Epithelial cell of prostate (primary cell): ENCODE data around the gene RPS10.

Source experiments
- DNase-seq: peaks from one replicate; pipeline ENCODE4 v3.0.0-alpha.2; 2011; ENCODE audit warnings: low read depth, low spot score
- H3K27ac ChIP-seq: fragments of 450-650 bp; 2 replicates; pipeline ENCODE4 v1.5.1; 2017; ENCODE audit warnings: mild to moderate bottlenecking

The RPS10 gene

DNA sequence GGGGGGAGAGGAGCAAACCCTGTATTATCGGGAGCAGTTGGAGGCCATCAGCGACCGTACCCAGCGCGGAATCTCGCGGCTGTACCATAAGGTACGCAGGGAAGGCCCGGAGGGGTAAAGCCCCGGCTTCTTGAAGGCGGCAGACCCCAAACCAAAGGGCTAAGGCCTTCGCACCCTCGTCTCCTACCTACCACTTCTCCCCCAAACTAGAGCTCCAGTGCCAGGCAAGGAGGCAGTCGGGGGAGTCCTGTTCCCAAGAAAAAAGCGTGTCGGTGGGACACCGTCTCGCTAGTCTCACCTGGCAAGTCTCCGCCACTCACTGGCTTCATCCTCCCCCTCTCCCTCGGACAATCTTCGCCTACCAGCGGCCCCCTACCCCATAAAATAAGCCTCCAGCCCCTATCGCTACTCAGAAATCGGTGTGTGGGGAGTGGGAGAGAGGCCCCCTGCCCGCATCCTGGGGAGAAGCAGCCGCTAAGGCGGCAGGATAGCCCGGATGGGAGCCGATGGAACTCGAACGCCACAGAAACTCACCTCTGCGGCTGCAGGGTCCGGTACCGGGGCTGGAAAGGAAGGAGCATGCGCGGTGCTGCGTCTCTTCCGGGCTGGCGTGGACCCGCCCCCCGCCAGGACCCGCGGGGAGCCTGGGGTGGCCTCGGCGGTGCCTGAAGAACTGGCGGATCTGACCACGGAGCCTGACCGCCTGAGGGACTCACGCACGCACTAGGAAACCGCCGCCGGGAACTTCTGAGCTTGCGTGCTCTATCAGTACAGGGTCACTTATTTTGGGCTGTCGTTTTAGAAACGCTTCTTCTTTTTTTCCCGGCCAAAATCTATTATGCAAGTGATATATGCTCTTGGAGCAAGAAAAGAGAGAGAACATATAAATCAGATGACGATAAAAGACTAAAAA lies at the start of gene RPS10:
RPS10 (minus strand) TSS at position 572 of the 913 bp plus-strand sequence. CDS start 848 bp downstream, outside the sequence.
- H3K27ac ChIP-seq: peak within 1 kb of the TSS; percentile 81
- peak; percentile 54 for DNase-seq

DNA sequence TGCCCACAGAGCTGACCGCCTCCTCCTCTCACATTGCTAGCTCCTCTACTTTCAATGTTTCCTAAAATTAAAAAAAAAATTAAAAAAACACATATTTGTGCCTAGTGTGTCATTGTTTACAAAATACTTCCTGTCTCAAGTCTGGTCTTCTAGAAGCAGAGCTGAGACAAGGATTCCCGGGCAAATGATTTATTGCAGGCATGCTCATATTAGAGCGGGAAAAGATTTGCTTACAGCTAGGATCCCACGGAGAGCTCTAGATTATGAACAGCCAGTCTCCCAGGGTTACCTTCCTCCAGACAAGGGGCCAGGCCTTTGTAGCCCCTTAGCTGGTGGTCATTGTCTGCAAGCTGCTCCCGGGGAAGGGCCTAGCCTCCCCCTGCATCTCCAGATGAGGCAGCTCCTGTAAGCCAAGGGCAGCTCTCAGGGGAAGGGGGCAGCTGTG lies 49.4 kb upstream of the RPS10 start:
- H3K27ac ChIP-seq: no peak overlapping the region
- DNase-seq: no peak

DNA sequence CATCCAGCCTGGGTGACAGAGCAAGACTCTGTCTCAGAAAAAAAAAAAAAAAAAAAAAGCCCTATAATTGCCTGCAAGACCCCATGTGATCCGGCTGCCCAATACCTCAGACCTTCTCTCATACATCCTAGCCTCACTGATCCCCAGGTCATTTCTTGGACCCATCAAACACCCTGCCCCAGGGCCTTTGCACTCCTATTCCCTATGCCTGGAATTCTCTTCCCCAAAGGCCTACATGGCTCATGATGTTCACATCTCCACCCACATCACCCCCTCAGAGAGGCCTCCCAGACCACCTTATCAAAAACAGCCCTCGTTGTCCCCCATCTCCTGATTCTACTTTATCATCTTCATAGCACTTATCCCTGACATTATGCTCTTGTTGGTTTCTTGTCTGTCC lies 48.9 kb upstream of the RPS10 start:
- DNase-seq: no peak
- H3K27ac ChIP-seq: no peak overlapping the region

GRCh38 chr6:34473967-34474366 lies 48.1 kb upstream of the RPS10 start:
- H3K27ac ChIP-seq: no peak overlapping the region
- no peak for DNase-seq

DNA sequence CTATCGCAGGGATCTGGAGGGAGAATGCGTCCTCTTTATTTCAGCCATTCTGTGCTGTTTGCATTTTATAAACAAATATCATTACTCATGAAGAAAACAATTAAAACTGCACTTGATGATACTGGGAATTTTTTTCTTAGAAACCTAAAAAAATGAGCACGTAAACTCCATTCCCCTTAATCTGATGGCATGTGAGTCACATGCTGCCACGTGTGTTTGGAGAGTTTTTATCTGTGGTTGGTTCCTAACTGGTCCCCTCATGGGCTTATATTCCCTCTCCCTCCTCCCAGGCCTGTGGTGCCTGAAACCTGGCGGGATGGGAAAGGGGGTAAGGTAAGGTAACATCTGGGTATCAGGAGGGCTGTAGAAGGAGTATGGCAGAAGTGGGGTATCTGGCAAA lies 46.6 kb upstream of the RPS10 start:
- no peak overlapping the region for H3K27ac ChIP-seq
- no peak for DNase-seq

DNA sequence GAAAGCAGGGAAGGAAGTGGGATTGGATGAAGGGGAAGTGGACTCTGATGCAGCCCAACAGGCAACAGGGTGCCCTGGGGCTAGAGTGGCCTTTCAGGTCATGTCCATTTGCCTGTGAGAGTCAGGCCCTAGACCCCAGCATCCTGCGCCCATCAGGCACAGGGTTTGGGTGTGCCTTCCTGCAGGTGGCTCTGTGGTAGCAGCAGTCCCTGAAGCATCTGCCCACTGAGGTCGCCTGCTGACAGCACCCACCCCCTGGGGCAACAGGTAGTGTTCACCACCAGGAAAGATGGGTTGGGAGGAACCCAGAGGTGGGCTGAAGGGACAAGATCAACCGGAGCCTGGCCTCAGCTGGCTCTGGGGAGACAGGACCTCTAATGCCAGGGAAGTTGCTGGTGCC lies 43.6 kb upstream of the RPS10 start:
- no peak overlapping the region for H3K27ac ChIP-seq
- no peak for DNase-seq

DNA sequence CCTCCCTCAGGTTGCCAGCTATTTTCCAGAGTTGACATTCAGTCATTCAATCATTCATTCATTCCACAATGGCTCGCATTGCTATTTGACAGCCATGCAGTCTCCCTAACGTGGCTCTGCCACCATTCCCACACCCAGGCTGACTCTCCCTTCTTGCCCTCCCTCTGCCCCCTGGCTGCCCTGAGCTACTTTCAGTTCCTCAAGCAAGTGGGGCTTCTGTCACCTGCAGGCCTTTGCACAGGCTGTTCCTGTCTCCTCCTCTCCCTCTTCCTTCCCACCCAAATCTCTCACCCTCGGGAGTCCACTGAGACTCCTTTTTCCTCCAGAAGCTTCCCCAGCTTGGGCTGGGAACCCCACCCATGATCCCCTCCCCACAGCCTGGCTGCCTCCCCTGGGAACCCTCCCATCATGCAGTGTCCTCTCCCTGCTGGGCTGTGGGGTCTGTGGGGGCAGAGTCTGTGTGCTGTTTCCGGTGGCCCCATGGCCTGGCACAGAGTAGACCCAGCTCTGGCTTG lies 42.6 kb upstream of the RPS10 start:
- H3K27ac ChIP-seq: no peak overlapping the region
- DNase-seq: no peak

- H3K27ac ChIP-seq: no peak overlapping the region
- DNase-seq: no peak
Observed at GRCh38 chr6:34466242-34467185, 40.6 kb upstream of the RPS10 start.

GRCh38 chr6:34465531-34466241 lies 39.8 kb upstream of the RPS10 start, which contains the start of gene PACSIN1:
PACSIN1 (plus strand) TSS chr6:34466076; CDS start chr6:34526306, 60,230 bp downstream.
- no peak for DNase-seq
- no peak within 1 kb of the TSS for H3K27ac ChIP-seq

DNA sequence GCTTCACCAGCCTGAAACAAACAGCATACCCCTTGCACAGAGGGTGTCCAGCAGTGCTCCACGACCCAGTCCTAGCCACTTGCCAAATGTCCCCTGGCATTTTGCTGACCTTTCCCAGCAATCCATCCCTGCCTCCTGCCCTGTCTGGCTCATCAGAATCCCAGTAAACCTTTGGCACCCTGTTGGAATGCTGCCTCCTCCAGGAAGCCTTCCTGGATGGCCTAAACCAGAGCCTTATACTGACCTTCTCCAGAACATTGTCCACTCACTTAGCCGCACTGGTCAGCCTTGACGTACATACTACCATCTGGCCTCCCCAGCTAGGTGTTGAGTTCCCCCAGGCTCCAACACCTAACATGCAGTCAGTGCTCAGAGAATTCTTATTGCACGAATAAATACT lies 38.0 kb upstream of the RPS10 start:
- no peak overlapping the region for H3K27ac ChIP-seq
- DNase-seq: no peak

- DNase-seq: no peak
- no peak overlapping the region for H3K27ac ChIP-seq
Observed at GRCh38 chr6:34463299-34463698, 37.4 kb upstream of the RPS10 start.

GRCh38 chr6:34462551-34462971 lies 36.7 kb upstream of the RPS10 start:
- H3K27ac ChIP-seq: no peak overlapping the region
- no peak for DNase-seq

DNA sequence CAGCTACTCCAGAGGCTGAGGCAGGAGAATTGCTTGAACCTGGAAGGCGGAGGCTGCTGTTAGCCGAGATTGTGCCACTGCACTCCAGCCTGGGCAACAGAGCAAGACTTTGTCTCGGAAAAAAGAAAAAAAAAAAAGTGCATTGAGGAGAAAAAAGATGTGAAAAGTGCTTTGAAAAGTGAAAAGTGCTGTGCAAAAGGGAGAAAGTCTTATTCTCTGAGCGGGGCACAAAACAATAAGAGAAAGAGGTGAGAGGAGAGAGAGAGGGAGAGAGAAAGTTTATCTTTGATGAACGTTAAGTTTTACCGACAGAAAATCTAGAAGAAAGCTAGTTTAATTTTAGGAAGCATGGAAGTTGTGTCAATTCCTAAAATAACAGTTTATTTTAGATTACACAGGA lies 36.1 kb upstream of the RPS10 start:
- H3K27ac ChIP-seq: no peak overlapping the region
- no peak for DNase-seq

GRCh38 chr6:34460796-34461507 lies 35.1 kb upstream of the RPS10 start:
- no peak for DNase-seq
- H3K27ac ChIP-seq: no peak overlapping the region

- DNase-seq: no peak
- H3K27ac ChIP-seq: no peak overlapping the region
Observed at GRCh38 chr6:34459899-34460593, 34.2 kb upstream of the RPS10 start.

DNA sequence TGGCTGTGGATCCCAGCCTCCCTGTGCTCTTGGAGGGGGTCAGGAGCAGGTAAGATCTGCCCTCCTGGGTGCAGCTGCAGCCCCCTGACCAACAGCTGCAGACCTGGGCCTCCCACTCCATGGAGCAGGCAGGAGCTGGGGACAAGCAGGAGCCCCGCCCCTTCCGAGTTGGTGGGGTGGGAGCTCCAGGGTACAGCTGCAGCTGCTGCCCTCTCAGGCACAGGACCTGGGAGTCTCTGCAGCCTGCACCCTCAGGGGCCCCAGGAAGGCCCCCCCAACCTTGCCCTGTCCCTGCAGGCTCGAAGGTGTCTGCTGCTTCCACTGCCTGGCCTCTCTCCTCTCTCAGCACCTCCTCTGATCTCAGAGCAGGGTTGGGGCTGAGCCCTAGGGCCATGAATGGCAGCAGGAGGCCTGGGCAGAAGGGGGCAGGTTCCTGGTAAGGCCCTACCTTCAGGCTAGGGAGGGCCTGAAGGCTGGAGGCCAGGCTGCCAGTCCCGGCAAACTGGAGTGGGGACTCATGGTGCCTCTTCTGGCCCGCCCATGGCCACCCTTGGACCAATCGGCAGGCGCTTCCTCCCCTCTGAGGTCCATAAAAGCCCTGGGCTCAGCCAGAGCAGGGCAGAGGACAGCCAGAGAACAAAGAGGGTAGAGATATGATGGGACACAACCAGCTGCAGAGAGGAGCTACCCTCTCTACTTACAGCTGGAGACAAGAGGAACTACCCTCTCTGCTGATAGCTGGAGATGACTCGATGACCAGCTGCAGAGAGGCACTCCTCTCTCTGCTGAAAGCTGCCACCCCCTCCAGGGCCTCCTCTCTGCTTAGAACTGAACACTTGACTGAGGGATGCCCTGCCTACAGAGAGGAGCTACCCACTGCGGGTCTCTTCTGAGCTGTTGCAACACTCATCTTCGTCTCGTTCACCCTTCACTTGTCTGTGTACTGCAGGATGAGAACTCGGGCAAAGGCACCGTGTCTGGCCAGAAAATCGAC lies 32.2 kb upstream of the RPS10 start:
- H3K27ac ChIP-seq: no peak overlapping the region
- DNase-seq: no peak

- DNase-seq: no peak
- no peak overlapping the region for H3K27ac ChIP-seq
Observed at GRCh38 chr6:34457382-34457741, 31.5 kb upstream of the RPS10 start.

DNA sequence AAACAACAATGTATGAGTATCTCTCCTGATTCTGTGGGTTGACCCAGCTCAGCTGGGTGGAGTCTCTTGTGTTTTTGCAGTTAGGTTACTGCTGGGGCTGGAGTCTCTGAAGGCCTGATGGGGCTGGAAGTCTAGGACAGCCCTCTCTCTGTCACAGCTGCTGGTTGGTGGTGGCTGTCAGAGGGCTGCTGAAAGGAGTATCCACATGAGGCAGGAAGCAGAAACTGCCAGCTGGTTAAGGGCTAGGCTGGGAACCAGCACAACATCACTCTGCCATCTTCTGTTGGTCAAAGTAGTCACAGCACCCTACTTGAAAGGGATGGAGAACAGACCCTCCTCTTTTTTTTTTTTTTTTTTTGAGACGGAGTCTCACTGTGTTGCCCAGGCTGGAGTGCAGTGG lies 30.0 kb upstream of the RPS10 start:
- no peak for DNase-seq
- H3K27ac ChIP-seq: no peak overlapping the region
